Liver (tissue), 9 donors: Measurements from ENCODE around the gene GPR18. TPM values are rescaled to one million over a fixed set of nuclear protein-coding genes. Genes with fewer than 3 reads are reported as not detected.
A peak's percentile ranks its signal among the peaks of the same experiment; 100 is the strongest.

ENCODE experiments used
- DNase-seq: peaks from one replicate; pipeline ENCODE4 v3.0.0-alpha.2; 2017; ENCODE audit warnings: low spot score
- H3K27ac ChIP-seq, 2 donors: one replicate each; pipeline ENCODE4 v1.7.0; 2013; ENCODE audit warnings: inconsistent platforms in 2 of 2, low read length in 2 of 2, control low read depth in 1 of 2, low read depth in 1 of 2, mild to moderate bottlenecking in 1 of 2
- H3K27me3 ChIP-seq, 4 donors: one replicate each; pipeline versions ENCODE4 v1.6.1 to v1.7.0; 2013; ENCODE audit warnings: low read length in 3 of 4, inconsistent platforms in 1 of 4, mild to moderate bottlenecking in 1 of 4, moderate library complexity in 1 of 4; ENCODE audit not compliant: control insufficient read depth in 4 of 4, insufficient read depth in 4 of 4
- H3K36me3 ChIP-seq, 4 donors: one replicate each; pipeline versions ENCODE4 v1.6.1 to v1.7.0; 2013; ENCODE audit warnings: low read length in 3 of 4, mild to moderate bottlenecking in 3 of 4, low read depth in 1 of 4, moderate library complexity in 1 of 4; ENCODE audit not compliant: control insufficient read depth in 4 of 4, insufficient read depth in 3 of 4
- H3K4me1 ChIP-seq, 4 donors: one replicate each; pipeline versions ENCODE4 v1.6.1 to v1.7.0; 2013; ENCODE audit warnings: low read length in 3 of 4, mild to moderate bottlenecking in 3 of 4, moderate library complexity in 1 of 4; ENCODE audit not compliant: control insufficient read depth in 4 of 4, insufficient read depth in 4 of 4
- H3K4me3 ChIP-seq, 3 donors: one replicate each; pipeline versions ENCODE4 v1.6.1 to v1.7.0; 2013; ENCODE audit warnings: low read length in 3 of 3, control low read depth in 1 of 3, low read depth in 1 of 3, mild to moderate bottlenecking in 1 of 3
- H3K9ac ChIP-seq, 2 donors: one replicate each; pipeline ENCODE4 v1.7.0; 2013; ENCODE audit warnings: low read length in 2 of 2, mild to moderate bottlenecking in 2 of 2, moderate library complexity in 2 of 2, control low read depth in 1 of 2, low read depth in 1 of 2
- H3K9me3 ChIP-seq, 4 donors: one replicate each; pipeline versions ENCODE4 v1.6.1 to v1.7.0; 2013; ENCODE audit warnings: low read length in 3 of 4; ENCODE audit not compliant: control insufficient read depth in 4 of 4
- ATF3 ChIP-seq: IDR thresholded peaks from 2 replicates; pipeline ENCODE4 v1.6.1; 2016; ENCODE audit warnings: antibody characterized with exemption
- CTCF ChIP-seq: fragments of 150-350 bp; IDR thresholded peaks from 2 replicates; pipeline ENCODE4 v1.5.1; 2017; ENCODE audit warnings: improper control_type of control experiment, low read depth, low read length; ENCODE audit not compliant: missing input control
- EGR1 ChIP-seq, 2 donors: IDR thresholded peaks; 2 replicates each; pipeline ENCODE4 v1.6.1; 2016 to 2018; ENCODE audit warnings: antibody characterized with exemption in 2 of 2, low read depth in 2 of 2
- FOXA1 ChIP-seq: IDR thresholded peaks from 2 replicates; pipeline ENCODE4 v1.6.1; 2016; ENCODE audit warnings: antibody characterized with exemption
- FOXA2 ChIP-seq: IDR thresholded peaks from 2 replicates; pipeline ENCODE4 v1.6.1; 2016; ENCODE audit warnings: antibody characterized with exemption
- GABPA ChIP-seq, 2 donors: IDR thresholded peaks in 1 of 2; conservative IDR thresholded peaks in 1 of 2; 2 replicates each; pipeline ENCODE4 v1.6.1; 2016; ENCODE audit warnings: antibody characterized with exemption in 2 of 2, mild to moderate bottlenecking in 1 of 2, moderate library complexity in 1 of 2
- HNF4A ChIP-seq, 2 donors: conservative IDR thresholded peaks; 2 replicates each; pipeline ENCODE4 v1.6.1; 2016; ENCODE audit warnings: antibody characterized with exemption in 2 of 2, mild to moderate bottlenecking in 2 of 2
- HNF4G ChIP-seq: IDR thresholded peaks from 2 replicates; pipeline ENCODE4 v1.6.1; 2016; ENCODE audit warnings: antibody characterized with exemption
- JUND ChIP-seq, 2 donors: IDR thresholded peaks; 2 replicates each; pipeline ENCODE4 v1.6.1; 2016; ENCODE audit warnings: antibody characterized with exemption in 2 of 2
- MAX ChIP-seq: IDR thresholded peaks from 2 replicates; pipeline ENCODE4 v1.6.1; 2016; ENCODE audit warnings: antibody characterized with exemption
- NR2F2 ChIP-seq: IDR thresholded peaks from 2 replicates; pipeline ENCODE4 v1.6.1; 2016; ENCODE audit warnings: antibody characterized with exemption
- RAD21 ChIP-seq, 2 donors: IDR thresholded peaks; 2 replicates each; pipeline ENCODE4 v1.6.1; 2016; ENCODE audit warnings: antibody characterized with exemption in 2 of 2, mild to moderate bottlenecking in 2 of 2
- REST ChIP-seq: IDR thresholded peaks from 2 replicates; pipeline ENCODE4 v1.6.1; 2016; ENCODE audit warnings: antibody characterized with exemption, mild to moderate bottlenecking
- RXRA ChIP-seq, 2 donors: IDR thresholded peaks; 2 replicates each; pipeline ENCODE4 v1.6.1; 2017 to 2018; ENCODE audit warnings: antibody characterized with exemption in 2 of 2, mild to moderate bottlenecking in 1 of 2
- SP1 ChIP-seq: IDR thresholded peaks from 2 replicates; pipeline ENCODE4 v1.6.1; 2018; ENCODE audit warnings: antibody characterized with exemption, mild to moderate bottlenecking
- TAF1 ChIP-seq: conservative IDR thresholded peaks from 2 replicates; pipeline ENCODE4 v1.6.1; 2016; ENCODE audit warnings: antibody characterized with exemption, mild to moderate bottlenecking
- YY1 ChIP-seq: IDR thresholded peaks from 2 replicates; pipeline ENCODE4 v1.6.1; 2016; ENCODE audit warnings: antibody characterized with exemption, mild to moderate bottlenecking
- ZBTB33 ChIP-seq: IDR thresholded peaks from 2 replicates; pipeline ENCODE4 v1.6.1; 2016; ENCODE audit warnings: antibody characterized with exemption
- WGBS: extraction: QIAGEN DNeasy Blood & Tissue Kit; methylation state at CpG from one replicate; pipeline ENCODE4 v1.1.7; 2013; 5-methylcytosine and 5-hydroxymethylcytosine counted together
- polyA plus RNA-seq, 2 donors: library from polyadenylated mRNA; stranded (reverse) in 1 of 2; unstranded in 1 of 2; fragments of 200-250 nt in 1 of 2; fragments of >200 nt in 1 of 2; fragmentation: Nextera tagmentation in 1 of 2; extraction: Ambion mirVana in 1 of 2; gene quantifications; one replicate each; pipeline versions ENCODE4 v1.2.1 to v1.2.3, GENCODE V29; 2013 to 2015
- total RNA-seq, 2 donors: library from RNA; depleted of rRNA; stranded (reverse); fragments of >200 nt; gene quantifications; one replicate each; pipeline ENCODE4 v1.2.3, GENCODE V29; 2014
- donor health status: healthy.
- donor health status: healthy.
- donor health status: healthy.
- donor health status: healthy.
- donor health status: healthy.

The GPR18 gene
- total and polyA plus RNA-seq, 4 donors, result 0.13 to 1.0 (median 0.41) TPM

GRCh38 chr13:99282264-99283231, 24.4 kb upstream of the GPR18 start:
- no peak overlapping the region for H3K4me3 ChIP-seq
- H3K27me3 ChIP-seq, result no peaks in the 10 kb centered on the region
- no peak for TF ChIP-seq YY1
- no peak for DNase-seq
- H3K4me1 ChIP-seq, result peaks cover 4 to 72% (median 59%) of the 10 kb centered on the region in 4 donors
- peak overlapping the region; percentile 55 to 83 for H3K27ac ChIP-seq
- peaks cover 0 to 2% (median 0%) of the 10 kb centered on the region in 4 donors for H3K36me3 ChIP-seq
- H3K9me3 ChIP-seq, result no peaks in the 10 kb centered on the region
- 77% methylated on average over 1 of the region's 1 CpG for WGBS
- H3K9ac ChIP-seq, result peak overlapping the region in 1 of 2 donors; percentile 69

GRCh38 chr13:99281811-99282263, 23.7 kb upstream of the GPR18 start:
- peak; percentile 60 for DNase-seq
- Histone ChIP-seq H3K9me3 (no peaks in the 10 kb centered on the region), H3K9ac (peak overlapping the region in 1 of 2 donors; percentile 67), H3K27me3 (no peaks in the 10 kb centered on the region), H3K4me1 (peaks cover 4 to 71% (median 59%) of the 10 kb centered on the region in 4 donors), H3K36me3 (peaks cover 0 to 2% (median 0%) of the 10 kb centered on the region in 4 donors), H3K27ac (peak overlapping the region; percentile 55 to 83), H3K4me3 (no peak overlapping the region)
- 29% methylated on average over 5 of the region's 5 CpGs for WGBS
- TF ChIP-seq ATF3, result peak; percentile 90
- no peak for TF ChIP-seq CTCF
- TF ChIP-seq SP1, result peak; percentile 89
- peak; percentile 91 to 95 for TF ChIP-seq HNF4A (conservative IDR thresholded peaks at IDR 0.05)
- peak; percentile 50 to 92 for TF ChIP-seq JUND (IDR thresholded peaks at IDR 0.05)
- TF ChIP-seq NR2F2, result peak; percentile 39
- peak; percentile 92 for TF ChIP-seq ZBTB33
- TF ChIP-seq HNF4G, result peak; percentile 38
- peak; percentile 84 for TF ChIP-seq YY1
- TF ChIP-seq TAF1, result no peak
- TF ChIP-seq REST, result peak; percentile 81
- TF ChIP-seq FOXA1, result peak; percentile 81
- no peak for TF ChIP-seq EGR1 (IDR thresholded peaks at IDR 0.05; ENCODE audit: low read depth in 2 of 2)
- peak; percentile 79 for TF ChIP-seq FOXA2
- TF ChIP-seq RXRA (IDR thresholded peaks at IDR 0.05), result peak; percentile 94 to 98
- TF ChIP-seq RAD21 (IDR thresholded peaks at IDR 0.05), result peak; percentile 38 to 59
- no peak for TF ChIP-seq GABPA (IDR thresholded peaks at IDR 0.05 in 1 of 2, conservative IDR thresholded peaks at IDR 0.05 in 1 of 2)
- TF ChIP-seq MAX, result peak; percentile 91
